Chondrocyte (in vitro differentiated cells): Measurements from ENCODE around the gene TMEM63C. TPM values are rescaled to one million over a fixed set of nuclear protein-coding genes. Genes with fewer than 3 reads are reported as not detected.

Experiments
- DNase-seq: peaks from one replicate; pipeline ENCODE4 v3.0.0; 2021; ENCODE audit warnings: mixed read lengths, low spot score
- H3K27ac Mint-ChIP-seq: one replicate; pipeline ENCODE4 v1.8.0; 2021; ENCODE audit warnings: mild to moderate bottlenecking, moderate library complexity, mixed read lengths; ENCODE audit not compliant: unreplicated experiment
- H3K27me3 Mint-ChIP-seq: 2 replicates; pipeline ENCODE4 v1.8.0; 2021; ENCODE audit warnings: low read depth, mixed read lengths
- H3K36me3 Mint-ChIP-seq: 2 replicates; pipeline ENCODE4 v1.8.0; 2021; ENCODE audit warnings: low read depth, mixed read lengths
- H3K4me1 Mint-ChIP-seq: 2 replicates; pipeline ENCODE4 v1.8.0; 2021; ENCODE audit warnings: low read depth, mild to moderate bottlenecking, mixed read lengths
- H3K4me3 Mint-ChIP-seq: one replicate; pipeline ENCODE4 v1.8.0; 2021; ENCODE audit warnings: mild to moderate bottlenecking, moderate library complexity, mixed read lengths; ENCODE audit not compliant: unreplicated experiment
- H3K9me3 Mint-ChIP-seq: 2 replicates; pipeline ENCODE4 v1.8.0; 2021; ENCODE audit warnings: low read depth, mixed read lengths
- CTCF ChIP-seq: fragments of 200-600 bp; sonication (generic); IDR thresholded peaks from 2 replicates; pipeline ENCODE4 v1.5.0; 2021; ENCODE audit warnings: antibody characterized with exemption, mild to moderate bottlenecking, moderate library complexity
- total RNA-seq: library from RNA; stranded (reverse); gene quantifications from 3 replicates; pipeline ENCODE4 v1.2.1, GENCODE V29; 2021

The TMEM63C gene
- total RNA-seq, 1 donor from 2014 or later, result 10.3 TPM

- no peaks in the 10 kb centered on the region for H3K4me1 Mint-ChIP-seq
- H3K27me3 Mint-ChIP-seq, result peaks cover 30% of the 10 kb centered on the region
- no peak overlapping the region for H3K27ac Mint-ChIP-seq
- no peaks in the 10 kb centered on the region for H3K9me3 Mint-ChIP-seq
- H3K36me3 Mint-ChIP-seq, result no peaks in the 10 kb centered on the region
- DNase-seq, result no peak
- no peak overlapping the region for H3K4me3 Mint-ChIP-seq
- TF ChIP-seq CTCF, result peak; percentile 77
Measured at GRCh38 chr14:77151918-77152588, 29.5 kb upstream of the TMEM63C start.

GRCh38 chr14:77153802-77154201 is 27.8 kb upstream of the TMEM63C start:
- DNase-seq, result no peak
- H3K27ac Mint-ChIP-seq, result no peak overlapping the region
- no peak overlapping the region for H3K4me3 Mint-ChIP-seq
- peaks cover 26% of the 10 kb centered on the region for H3K27me3 Mint-ChIP-seq
- H3K36me3 Mint-ChIP-seq, result no peaks in the 10 kb centered on the region
- H3K9me3 Mint-ChIP-seq, result no peaks in the 10 kb centered on the region
- no peak for TF ChIP-seq CTCF
- peaks cover 12% of the 10 kb centered on the region for H3K4me1 Mint-ChIP-seq

- Mint-ChIP-seq H3K4me1 (peaks cover 14% of the 10 kb centered on the region), H3K4me3 (no peak overlapping the region), H3K27ac (no peak overlapping the region), H3K27me3 (peaks cover 22% of the 10 kb centered on the region), H3K9me3 (no peaks in the 10 kb centered on the region), H3K36me3 (no peaks in the 10 kb centered on the region)
- no peak for TF ChIP-seq CTCF
- DNase-seq, result no peak
Measured at GRCh38 chr14:77154421-77154820, 27.2 kb upstream of the TMEM63C start.

GRCh38 chr14:77155083-77155482 is 26.5 kb upstream of the TMEM63C start:
- DNase-seq, result no peak
- Mint-ChIP-seq H3K27ac (no peak overlapping the region), H3K4me1 (peaks cover 14% of the 10 kb centered on the region), H3K9me3 (no peaks in the 10 kb centered on the region), H3K4me3 (no peak overlapping the region), H3K36me3 (no peaks in the 10 kb centered on the region), H3K27me3 (peaks cover 19% of the 10 kb centered on the region)
- no peak for TF ChIP-seq CTCF

GRCh38 chr14:77157740-77158139 is 23.9 kb upstream of the TMEM63C start:
- Mint-ChIP-seq H3K9me3 (no peaks in the 10 kb centered on the region), H3K4me3 (no peak overlapping the region), H3K27ac (peak overlapping the region; percentile 8), H3K4me1 (peaks cover 14% of the 10 kb centered on the region), H3K36me3 (no peaks in the 10 kb centered on the region), H3K27me3 (peaks cover 35% of the 10 kb centered on the region)
- no peak for TF ChIP-seq CTCF
- no peak for DNase-seq
